Measurements from ENCODE around the gene SDF2L1. TPM values are rescaled to one million over a fixed set of nuclear protein-coding genes. Genes with fewer than 3 reads are reported as not detected.

Gene SDF2L1
- total and polyA plus RNA-seq, 2 of the 13 experiments (the other 11 are each of a cell fraction or from before 2014, with no cell fraction given): 18.0 to 57.4 TPM

GRCh38 chr22:21652010-21652546 lies 10.0 kb downstream of the SDF2L1 start (continued):
- TF ChIP-seq STAT5B (CRISPR knock-in tag; IDR thresholded peaks at IDR 0.05) (no peak), ZNF230 (CRISPR knock-in tag; IDR thresholded peaks at IDR 0.05) (0 out of 2 replicates have a peak, but pooled peaks have one; percentile 26), ZNF30 (CRISPR knock-in tag; IDR thresholded peaks at IDR 0.05) (0 out of 2 replicates have a peak, but pooled peaks have one; percentile 52), ZNF563 (CRISPR knock-in tag; IDR thresholded peaks at IDR 0.05) (peak; percentile 56; the same call in 1 of the 2 replicates), MXD1 (CRISPR knock-in tag; IDR thresholded peaks at IDR 0.05) (peak; percentile 74; the same call in 1 of the 2 replicates), PHF21A (CRISPR knock-in tag; IDR thresholded peaks at IDR 0.05) (peak; percentile 51; the same call in 1 of the 2 replicates), SRY (CRISPR knock-in tag; IDR thresholded peaks at IDR 0.05) (0 out of 2 replicates have a peak, but pooled peaks have one; percentile 36), ERF (CRISPR knock-in tag; IDR thresholded peaks at IDR 0.05) (peak; percentile 44; the same call in 1 of the 2 replicates), AHR (CRISPR knock-in tag; IDR thresholded peaks at IDR 0.05) (peak; percentile 32; the same call in 1 of the 2 replicates), HNRNPUL1 (IDR thresholded peaks at IDR 0.05; ENCODE audit: low read depth, low read length) (0 out of 2 replicates have a peak, but pooled peaks have one; percentile 53), AGO1 (IDR thresholded peaks at IDR 0.05; ENCODE audit: low read depth, low read length, poor library complexity, severe bottlenecking) (peak; percentile 85), RFX5 (IDR thresholded peaks at IDR 0.05; ENCODE audit: low read depth, low read length) (no peak; the same call in 1 of the 2 replicates), CERS6 (CRISPR knock-in tag; IDR thresholded peaks at IDR 0.05) (no peak), YEATS4 (CRISPR knock-in tag; IDR thresholded peaks at IDR 0.05; ENCODE audit: borderline replicate concordance) (peak; percentile 64; the same call in 1 of the 2 replicates), RBM39 (IDR thresholded peaks at IDR 0.05; ENCODE audit: low read depth, low read length, poor library complexity, severe bottlenecking) (peak; percentile 36), NFYC (CRISPR knock-in tag; IDR thresholded peaks at IDR 0.05) (peak; percentile 90), GABPA (IDR thresholded peaks at IDR 0.05; ENCODE audit: low read depth, low read length) (no peak), GABPA (CRISPR knock-in tag; IDR thresholded peaks at IDR 0.05; ENCODE audit: low read depth) (no peak), REST (IDR thresholded peaks at IDR 0.05; ENCODE audit: borderline replicate concordance in 1 of 2, low read depth in 1 of 2, low read length in 2 of 2) (no peak), ZNF761 (CRISPR knock-in tag; conservative IDR thresholded peaks at IDR 0.05) (no peak), ZBED4 (CRISPR knock-in tag; IDR thresholded peaks at IDR 0.05; ENCODE audit: borderline replicate concordance) (0 out of 2 replicates have a peak, but pooled peaks have one; percentile 43)
